ENCODE data around the gene YES1. TPM values are rescaled to one million over a fixed set of nuclear protein-coding genes. Genes with fewer than 3 reads are reported as not detected.
"Not testable (repeated sequence)": the region's sequence is repeated elsewhere in the genome, so short reads cannot be mapped to it uniquely, and the experiment has no call there.

Gene YES1
- total RNA-seq, 1 donor from 2014 or later: 26.2 TPM

GRCh38 chr18:805008-805754 lies 6.9 kb downstream of the YES1 start:
- intact Hi-C loops (cut with DNase I): no loop called here
- no peak for DNase-seq (ENCODE audit: low spot score)

- intact Hi-C loops (cut with DNase I): no loop called here
- DNase-seq (ENCODE audit: low spot score): no peak
Measured at GRCh38 chr18:801137-801536, 10.9 kb downstream of the YES1 start.

GRCh38 chr18:799943-800342 lies 12.1 kb downstream of the YES1 start:
- intact Hi-C loops (cut with DNase I): no loop called here
- DNase-seq (ENCODE audit: low spot score): no peak

GRCh38 chr18:795383-795782 lies 16.7 kb downstream of the YES1 start:
- intact Hi-C loops (cut with DNase I); DNase-seq (ENCODE audit: low spot score): not testable (repeated sequence)

- DNase-seq (ENCODE audit: low spot score): no peak
- intact Hi-C loops (cut with DNase I): no loop called here
Measured at GRCh38 chr18:789397-789796, 22.6 kb downstream of the YES1 start.

- DNase-seq (ENCODE audit: low spot score): no peak
- intact Hi-C loops (cut with DNase I): no loop called here
Measured at GRCh38 chr18:785242-785641, 26.8 kb downstream of the YES1 start.

GRCh38 chr18:784470-785172 lies 27.4 kb downstream of the YES1 start:
- no peak for DNase-seq (ENCODE audit: low spot score)
- intact Hi-C loops (cut with DNase I): no loop called here

GRCh38 chr18:778194-778927 lies 33.7 kb downstream of the YES1 start:
- intact Hi-C loops (cut with DNase I): no loop called here
- DNase-seq (ENCODE audit: low spot score): no peak

- intact Hi-C loops (cut with DNase I): no loop called here
- no peak for DNase-seq (ENCODE audit: low spot score)
Measured at GRCh38 chr18:777021-777420, 35.0 kb downstream of the YES1 start.

- DNase-seq (ENCODE audit: low spot score); intact Hi-C loops (cut with DNase I): not testable (repeated sequence)
Measured at GRCh38 chr18:776044-776443, 36.0 kb downstream of the YES1 start.

GRCh38 chr18:774811-775210 lies 37.2 kb downstream of the YES1 start:
- DNase-seq (ENCODE audit: low spot score): no peak
- intact Hi-C loops (cut with DNase I): no loop called here

GRCh38 chr18:773980-774624 lies 37.9 kb downstream of the YES1 start:
- intact Hi-C loops (cut with DNase I): no loop called here
- no peak for DNase-seq (ENCODE audit: low spot score)

- no peak for DNase-seq (ENCODE audit: low spot score)
- intact Hi-C loops (cut with DNase I): no loop called here
Measured at GRCh38 chr18:770583-770961, 41.5 kb downstream of the YES1 start.

- intact Hi-C loops (cut with DNase I): no loop called here
- no peak for DNase-seq (ENCODE audit: low spot score)
Measured at GRCh38 chr18:767961-768360, 44.1 kb downstream of the YES1 start.

GRCh38 chr18:767084-767882 lies 44.8 kb downstream of the YES1 start:
- intact Hi-C loops (cut with DNase I): no loop called here

GRCh38 chr18:766550-766860 lies 45.5 kb downstream of the YES1 start:
- DNase-seq (ENCODE audit: low spot score): no peak
- intact Hi-C loops (cut with DNase I): no loop called here

More at GRCh38 chr18:767084-767882, 44.8 kb downstream of the YES1 start:
- no peak for DNase-seq (ENCODE audit: low spot score)

- DNase-seq (ENCODE audit: low spot score): no peak
- intact Hi-C loops (cut with DNase I): no loop called here
Measured at GRCh38 chr18:765764-766549, 46.1 kb downstream of the YES1 start.

- DNase-seq (ENCODE audit: low spot score); intact Hi-C loops (cut with DNase I): not testable (repeated sequence)
Measured at GRCh38 chr18:759864-760263, 52.2 kb downstream of the YES1 start.

- DNase-seq (ENCODE audit: low spot score): no peak
- intact Hi-C loops (cut with DNase I): no loop called here
Measured at GRCh38 chr18:755506-755905, 56.5 kb downstream of the YES1 start.
